ENCODE measurements around the gene NTN1. TPM values are rescaled to one million over a fixed set of nuclear protein-coding genes. Genes with fewer than 3 reads are reported as not detected.

The NTN1 gene
- total and polyA plus RNA-seq, 3 donors from 2014 or later = 4.8 to 8.8 (median 7.6) TPM

- Histone ChIP-seq H3K4me1 (no peaks in the 10 kb centered on the region), H3K27ac (no peak overlapping the region), H3K9me3 (no peaks in the 10 kb centered on the region), H3K36me3 (ENCODE audit: low read depth, missing control alignments) (no peaks in the 10 kb centered on the region), H3K4me3 (no peak overlapping the region), H3K27me3 (no peaks in the 10 kb centered on the region)
- TF ChIP-seq POLR2A (IDR thresholded peaks at IDR 0.05) = no peak
- TF ChIP-seq CTCF (IDR thresholded peaks at IDR 0.05) = no peak
- 75 to 77% methylated on average over 9 to 16 of the region's 16 CpGs for WGBS, 2 donors
- intact Hi-C loops (cut with DNase I; ENCODE audit: low total_unique reads) = no loop called here
- DNase-seq = no peak
These were observed 207.3 kb downstream of the NTN1 start for GRCh38 chr17:9228408-9229159.

- Histone ChIP-seq H3K36me3 (ENCODE audit: low read depth, missing control alignments) (no peaks in the 10 kb centered on the region), H3K4me1 (no peaks in the 10 kb centered on the region), H3K4me3 (no peak overlapping the region), H3K9me3 (no peaks in the 10 kb centered on the region), H3K27ac (no peak overlapping the region), H3K27me3 (no peaks in the 10 kb centered on the region)
- intact Hi-C loops (cut with DNase I; ENCODE audit: low total_unique reads) = no loop called here
- TF ChIP-seq POLR2A (IDR thresholded peaks at IDR 0.05) = no peak
- no peak for TF ChIP-seq CTCF (IDR thresholded peaks at IDR 0.05)
- 78 to 79% methylated on average over 16 to 20 of the region's 20 CpGs for WGBS, 2 donors
- DNase-seq = no peak
These were observed 208.0 kb downstream of the NTN1 start for GRCh38 chr17:9229160-9229825.

GRCh38 chr17:9229826-9230201 lies 208.5 kb downstream of the NTN1 start:
- H3K27me3 ChIP-seq = no peaks in the 10 kb centered on the region
- H3K27ac ChIP-seq = no peak overlapping the region
- H3K9me3 ChIP-seq = no peaks in the 10 kb centered on the region
- no peak for DNase-seq
- H3K36me3 ChIP-seq (ENCODE audit: low read depth, missing control alignments) = no peaks in the 10 kb centered on the region
- intact Hi-C loops (cut with DNase I; ENCODE audit: low total_unique reads) = no loop called here
- no peaks in the 10 kb centered on the region for H3K4me1 ChIP-seq
- H3K4me3 ChIP-seq = no peak overlapping the region
- TF ChIP-seq POLR2A (IDR thresholded peaks at IDR 0.05) (no peak), CTCF (IDR thresholded peaks at IDR 0.05) (no peak)
- WGBS, 2 donors = 77% methylated on average over 9 of the region's 9 CpGs

- Histone ChIP-seq H3K9me3 (no peaks in the 10 kb centered on the region), H3K4me3 (no peak overlapping the region), H3K27me3 (no peaks in the 10 kb centered on the region), H3K4me1 (no peaks in the 10 kb centered on the region), H3K36me3 (ENCODE audit: low read depth, missing control alignments) (no peaks in the 10 kb centered on the region), H3K27ac (no peak overlapping the region)
- TF ChIP-seq POLR2A (IDR thresholded peaks at IDR 0.05) = no peak
- no peak for TF ChIP-seq CTCF (IDR thresholded peaks at IDR 0.05)
- no peak for DNase-seq
- intact Hi-C loops (cut with DNase I; ENCODE audit: low total_unique reads) = no loop called here
- 64 to 72% methylated on average over 12 to 15 of the region's 15 CpGs for WGBS, 2 donors
These were observed 209.0 kb downstream of the NTN1 start for GRCh38 chr17:9230346-9230745.

Measured in testis (tissue), 3 donors.